NCI-H345 treated with DMSO at 0.1 percent for 48 hours (cell line): Measurements from ENCODE around the gene IRX5.

Experiments
- DNase-seq: peaks from one replicate; lab custom pipeline; 2025; ENCODE audit not compliant: unreplicated experiment; lab: John Stamatoyannopoulos, UW

The IRX5 gene

DNA sequence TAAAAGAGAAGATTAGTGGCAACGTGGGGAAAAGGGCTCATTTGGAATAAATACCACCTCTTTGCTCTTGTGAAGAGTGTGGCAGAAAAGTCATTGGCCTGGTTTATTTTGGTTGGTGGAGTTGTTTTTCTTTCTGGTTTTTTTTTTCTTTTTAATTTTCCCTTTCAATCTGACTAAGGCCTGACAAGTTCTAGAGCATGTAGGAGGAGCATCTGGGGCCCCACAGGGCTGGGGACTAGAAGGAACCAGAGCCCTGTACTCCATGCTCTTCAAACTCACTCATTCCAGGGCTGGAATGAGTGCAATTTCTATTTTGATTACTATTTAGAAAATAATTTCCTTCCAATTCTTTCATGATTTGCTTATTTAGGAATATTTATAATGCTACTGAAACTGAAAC, 13.3 kb downstream of the IRX5 start:
- DNase-seq = no peak

DNA sequence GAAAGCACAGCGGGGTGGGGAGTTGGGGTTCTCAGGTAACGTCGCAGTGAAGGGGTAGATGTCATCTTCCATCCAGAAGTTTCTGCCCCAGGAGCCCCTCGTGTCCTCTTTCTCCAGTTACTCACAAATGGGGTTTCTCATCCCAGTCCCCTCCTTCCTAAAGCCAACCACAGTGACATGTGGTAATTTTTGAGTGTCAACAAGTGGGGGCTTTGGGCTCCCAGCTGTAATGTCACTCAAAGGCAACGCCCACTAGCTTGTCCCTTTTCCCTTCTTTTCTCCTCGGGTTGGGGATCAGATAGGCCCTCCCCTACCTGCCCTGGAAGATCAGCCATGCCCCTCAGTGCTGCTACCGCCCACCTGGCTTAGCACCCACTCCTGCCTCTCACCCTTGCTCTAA, 14.4 kb downstream of the IRX5 start:
- DNase-seq = no peak

DNA sequence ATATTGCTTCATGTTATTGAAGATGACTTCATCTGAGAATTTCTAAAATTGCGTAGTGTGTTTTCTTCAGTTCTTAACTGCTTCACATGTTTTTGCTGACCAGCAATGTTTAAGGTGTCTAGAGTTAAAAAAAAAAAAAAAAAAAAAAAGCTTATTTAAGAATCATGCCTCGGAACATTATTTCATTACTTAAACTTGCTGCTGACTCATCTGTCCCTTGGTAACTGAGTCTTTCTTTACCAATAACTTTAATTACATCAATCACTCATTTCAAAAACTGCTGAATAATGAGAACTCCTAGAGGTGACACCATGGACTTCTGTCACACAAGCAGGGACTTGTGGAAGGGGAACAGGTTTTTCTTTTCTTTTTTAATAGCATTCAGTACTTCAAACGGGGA, 16.2 kb downstream of the IRX5 start:
- no peak for DNase-seq

DNA sequence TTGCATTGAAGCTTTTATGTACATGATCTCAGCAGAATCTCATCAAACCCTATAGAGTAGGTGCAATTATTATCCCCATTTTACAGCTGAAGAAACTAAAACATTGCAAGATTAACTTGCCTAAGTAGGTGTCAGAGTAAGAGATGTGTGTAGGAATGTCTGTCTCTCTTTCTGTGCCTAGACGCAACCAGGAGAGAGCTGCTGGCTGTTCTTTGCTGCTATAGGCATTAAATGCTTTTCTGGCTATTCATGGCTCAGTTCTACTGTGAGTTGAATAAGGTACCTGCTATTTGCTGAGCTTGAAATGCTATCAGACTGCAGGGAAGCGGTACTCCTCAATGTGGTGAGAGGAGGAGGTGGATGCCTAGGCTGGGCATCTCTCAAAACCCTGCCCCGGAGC, 17.0 kb downstream of the IRX5 start:
- no peak for DNase-seq

DNA sequence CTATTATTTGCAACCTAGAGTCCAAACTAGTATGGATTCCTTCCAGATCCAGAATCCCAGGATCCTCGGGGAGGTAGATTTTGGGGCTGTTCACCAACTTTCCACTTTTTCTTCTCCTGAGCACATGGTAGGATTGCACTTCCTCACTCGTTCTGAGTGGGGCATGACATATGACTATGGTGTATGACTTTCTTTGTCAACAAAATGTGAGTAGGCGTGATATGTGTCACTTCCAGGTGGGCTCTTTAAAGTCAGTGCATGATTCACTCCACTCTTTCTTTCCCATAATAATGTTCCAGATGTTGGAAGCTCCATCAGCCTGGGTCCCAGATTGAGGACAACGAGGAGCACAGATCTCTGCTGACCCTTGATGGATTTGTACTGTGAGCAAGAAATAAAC, 21.5 kb downstream of the IRX5 start:
- DNase-seq = no peak

DNA sequence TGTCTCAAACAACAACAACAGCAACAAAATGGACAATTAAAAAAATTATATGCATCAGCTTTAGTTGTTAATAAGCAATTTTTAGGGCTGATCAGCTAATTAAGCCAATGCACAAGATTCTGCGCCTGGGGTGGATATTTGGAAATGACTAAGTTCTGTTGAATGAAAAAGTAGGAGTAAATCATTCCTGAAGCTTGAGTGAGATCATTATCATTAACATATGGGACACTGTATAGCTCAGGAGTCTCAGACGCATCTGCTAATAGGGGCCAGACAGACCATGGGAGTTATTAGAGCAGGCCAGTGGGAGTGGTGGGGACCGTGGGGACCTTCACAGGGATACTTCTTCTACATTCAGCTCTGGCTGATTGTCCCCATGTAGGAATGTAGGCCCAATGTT, 22.8 kb downstream of the IRX5 start:
- no peak for DNase-seq

DNA sequence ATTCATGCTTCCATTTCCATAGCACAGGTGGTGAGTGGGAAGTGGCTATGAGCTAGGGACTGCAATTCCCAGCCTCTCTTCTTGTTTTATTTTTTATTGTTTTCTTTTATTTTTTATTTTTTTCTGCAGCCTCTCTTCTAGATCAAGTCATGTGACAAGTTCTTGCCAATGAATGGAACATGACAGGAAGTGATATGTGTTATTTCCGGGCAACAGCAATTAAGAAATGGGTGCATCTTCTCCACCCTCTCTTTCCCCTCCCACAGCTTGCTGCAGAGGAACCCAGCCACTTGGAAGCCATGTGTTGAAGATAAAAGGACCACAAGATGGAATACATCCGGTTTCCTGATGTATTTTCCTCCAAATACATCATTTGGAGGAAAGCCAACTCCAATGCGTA, 23.6 kb downstream of the IRX5 start:
- no peak for DNase-seq

DNA sequence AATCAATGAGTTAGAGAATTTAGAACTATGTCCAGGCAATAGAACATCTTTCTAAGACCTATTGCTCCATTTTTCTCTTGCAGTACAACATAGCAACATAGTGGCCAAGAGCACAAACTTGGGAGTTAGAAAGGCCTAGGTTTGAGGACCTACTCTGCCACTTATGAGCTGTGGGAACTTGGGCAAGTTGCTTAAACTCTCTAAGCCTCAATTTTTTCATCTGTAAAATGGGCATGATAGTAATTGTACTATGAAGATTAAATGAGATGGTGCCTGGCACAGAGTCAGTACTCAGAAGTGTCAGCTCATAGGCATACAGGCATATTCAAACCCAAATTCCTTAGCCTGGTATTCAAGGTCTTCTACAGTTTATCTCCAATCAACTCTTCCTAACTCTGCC, 25.1 kb downstream of the IRX5 start:
- DNase-seq = no peak

DNA sequence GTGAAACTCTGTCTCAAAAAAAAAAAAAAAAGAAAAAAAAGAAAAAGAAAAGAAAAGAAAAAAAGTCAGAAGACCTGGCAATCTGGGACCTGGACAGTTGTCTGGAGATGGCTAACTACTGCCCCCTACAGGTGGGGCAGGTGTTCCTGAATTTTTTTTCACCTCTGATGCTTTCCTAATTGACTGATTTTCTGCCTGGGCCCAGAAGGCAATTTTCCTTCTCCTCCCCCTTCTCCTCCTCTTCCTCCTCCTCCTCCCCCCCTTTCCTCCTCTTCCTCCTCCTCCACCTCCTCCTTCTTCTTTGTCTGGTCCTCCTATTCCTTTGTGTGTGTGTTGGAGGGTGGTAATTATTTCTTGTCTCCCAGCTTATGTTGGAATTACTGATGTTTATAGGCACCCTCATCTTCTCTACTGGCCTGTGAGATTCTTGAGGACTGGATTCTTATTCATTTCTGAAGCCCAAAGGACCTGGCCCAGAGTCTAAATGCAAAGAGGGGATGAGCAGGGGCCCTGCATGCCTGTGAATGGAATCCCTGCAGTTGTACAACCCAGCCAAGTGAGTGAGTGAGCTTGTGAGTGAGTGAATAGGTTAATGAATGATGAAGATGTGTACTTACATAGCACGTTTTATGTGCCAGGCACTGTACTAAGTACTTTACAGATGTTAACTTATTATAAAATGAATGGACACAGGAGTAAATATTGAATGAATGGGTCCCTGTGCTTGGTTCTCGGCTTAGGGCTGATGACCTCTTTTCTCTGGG, 26.9 kb downstream of the IRX5 start:
- no peak for DNase-seq

DNA sequence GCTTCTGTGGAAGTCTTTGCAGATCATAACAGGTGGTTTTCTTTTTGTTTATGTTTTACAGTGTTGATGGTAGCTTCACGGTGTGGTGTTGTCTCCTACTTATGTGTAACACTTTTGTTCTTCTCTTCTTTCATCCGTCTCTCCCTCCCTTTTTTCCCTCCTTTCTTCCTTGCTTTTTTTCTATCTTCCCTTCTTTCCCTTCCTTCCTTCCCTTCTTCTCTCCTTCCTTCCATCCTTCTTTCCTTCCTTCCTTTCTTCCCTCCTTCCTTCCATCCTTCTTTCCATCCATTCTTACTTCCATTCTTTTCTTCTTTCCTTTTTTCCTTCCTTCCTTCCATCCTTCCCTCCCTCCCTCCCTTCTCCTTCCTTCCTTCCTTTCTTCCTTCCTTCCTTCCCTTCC, 31.4 kb downstream of the IRX5 start:
- no peak for DNase-seq

DNA sequence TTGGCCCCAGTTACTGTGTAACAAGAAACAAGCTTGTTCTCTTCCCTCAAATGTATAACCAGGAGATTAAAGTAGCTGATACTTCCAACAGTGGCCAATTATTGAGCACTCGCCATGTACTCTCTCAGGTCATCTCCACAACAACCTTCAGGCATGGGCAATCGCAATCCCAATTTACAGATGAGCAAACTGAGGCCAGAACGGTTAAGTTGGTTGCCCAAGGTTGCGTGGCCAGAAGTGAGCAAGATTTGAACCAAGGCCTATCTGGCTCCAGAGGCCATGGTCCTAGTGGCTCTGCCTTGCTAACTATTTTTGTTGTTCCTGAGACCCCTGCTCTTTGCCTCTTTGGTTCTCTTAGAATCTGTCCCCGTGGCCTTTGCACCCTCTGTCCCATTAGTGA, 33.6 kb downstream of the IRX5 start:
- no peak for DNase-seq

DNA sequence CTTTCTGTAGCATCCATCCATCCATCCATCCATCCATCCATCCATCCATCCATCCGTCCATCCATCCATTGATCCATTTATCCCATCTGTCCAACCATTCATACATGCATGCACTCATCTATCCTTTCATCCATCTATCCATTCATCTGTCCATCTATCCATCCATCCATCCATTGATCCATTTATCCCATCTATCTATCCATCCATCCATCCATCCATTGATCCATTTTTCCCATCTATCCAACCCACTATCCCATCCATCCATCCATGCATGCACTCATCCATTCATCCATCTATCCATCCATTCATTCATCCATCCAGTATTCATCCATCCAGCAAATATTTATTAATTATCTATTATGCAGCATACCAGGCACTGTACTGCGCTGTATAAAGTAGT, 34.8 kb downstream of the IRX5 start:
- DNase-seq = no peak

DNA sequence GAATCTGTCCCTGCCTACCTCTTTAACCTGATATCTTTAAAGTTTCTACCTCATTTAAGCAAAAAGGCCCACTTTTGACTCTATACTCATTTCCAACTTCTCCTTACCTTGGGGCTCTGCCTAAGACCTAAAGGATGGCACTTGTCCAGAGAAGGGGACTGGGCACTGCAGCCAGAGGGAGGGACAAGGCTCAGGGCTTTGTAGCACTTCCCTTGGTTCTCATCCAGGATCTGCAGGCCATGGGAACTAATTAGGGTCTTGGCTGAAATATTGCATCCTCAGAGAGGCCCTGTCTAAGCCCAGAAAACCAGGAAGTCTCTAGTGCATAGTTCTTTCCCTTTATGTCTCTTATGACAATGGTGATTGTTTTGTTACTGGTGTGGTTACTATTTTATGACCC, 37.3 kb downstream of the IRX5 start:
- DNase-seq = no peak

DNA sequence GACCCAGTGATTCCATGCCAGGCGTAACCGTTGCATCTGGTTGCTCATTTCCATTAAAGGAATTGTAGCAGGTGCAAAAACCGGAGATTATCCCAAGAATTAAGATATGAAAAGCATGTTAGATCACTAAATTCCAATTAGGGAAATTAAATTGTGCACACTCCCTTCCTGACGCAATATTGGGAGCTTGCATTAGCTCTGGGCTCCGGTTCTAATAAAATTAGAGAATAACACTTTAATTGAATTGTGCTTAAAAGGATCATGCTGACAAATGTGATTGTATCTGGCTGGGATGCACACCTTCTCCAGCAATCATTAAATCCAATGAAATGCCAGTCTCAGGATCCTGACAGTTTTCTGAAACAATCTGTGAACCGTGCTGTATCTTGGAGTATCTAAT, 38.1 kb downstream of the IRX5 start:
- DNase-seq = no peak

DNA sequence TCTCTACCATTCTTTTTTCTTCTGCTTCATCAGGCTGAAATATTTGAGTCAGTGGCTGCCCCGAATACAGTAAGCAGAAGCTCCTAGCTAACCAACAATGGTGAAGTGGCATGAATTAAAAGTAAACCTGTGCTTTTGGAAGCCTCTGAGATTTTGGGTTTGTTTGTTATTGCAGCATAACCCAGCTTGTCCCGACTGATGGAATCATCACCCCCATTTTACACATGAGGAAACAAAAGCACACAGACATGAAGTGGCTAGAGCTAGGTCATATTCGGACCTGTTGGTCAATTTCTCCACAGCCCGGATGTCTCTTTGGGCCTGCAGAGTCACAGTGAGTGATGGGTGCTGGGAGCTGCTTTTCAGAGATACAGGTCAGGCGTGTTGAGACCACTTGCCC, 39.4 kb downstream of the IRX5 start:
- DNase-seq = no peak

DNA sequence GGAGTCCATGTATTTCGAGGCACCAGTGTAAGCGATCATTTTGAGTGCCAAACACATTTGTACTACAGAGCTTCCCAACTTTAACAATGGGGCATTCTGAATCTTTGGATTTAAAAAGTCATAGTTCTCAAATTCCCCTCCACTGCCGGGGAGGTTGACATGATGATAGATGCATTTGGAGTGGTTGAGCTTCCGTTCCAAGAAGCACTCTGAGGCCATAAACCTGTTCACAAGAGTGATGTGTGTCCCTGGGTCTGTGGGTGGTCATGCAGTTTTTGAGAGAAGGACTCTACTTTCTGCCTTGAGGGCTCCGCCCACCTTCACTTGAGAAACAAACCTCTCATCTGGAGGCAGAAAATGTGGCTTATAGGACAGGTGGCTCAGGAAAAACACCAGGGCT, 43.7 kb downstream of the IRX5 start:
- no peak for DNase-seq

DNA sequence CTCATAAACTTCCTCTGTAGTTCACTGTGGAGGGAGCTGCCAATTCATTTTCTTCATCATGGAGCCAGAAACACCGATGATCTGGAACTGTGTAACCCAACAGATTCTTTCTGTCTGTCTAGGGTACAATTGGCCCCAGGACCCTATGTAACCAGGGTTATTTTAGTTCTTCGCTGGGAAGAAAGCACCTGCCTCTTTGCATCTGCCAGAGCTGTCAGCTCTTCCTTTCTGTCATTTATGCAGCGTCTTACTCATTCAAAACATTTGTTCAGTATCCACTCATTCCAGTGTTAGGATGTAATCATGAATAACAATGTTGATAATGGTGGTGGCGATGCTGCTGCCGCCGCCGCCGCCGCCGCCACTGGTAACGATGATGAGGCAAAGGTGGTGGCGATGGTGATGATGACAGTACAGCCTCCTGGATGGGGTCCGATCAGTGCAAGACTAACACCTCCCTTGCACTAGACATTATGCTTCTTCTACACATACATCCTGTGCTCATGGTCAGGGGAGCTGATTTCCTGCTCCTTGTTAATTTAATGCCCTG, 46.1 kb downstream of the IRX5 start:
- no peak for DNase-seq

DNA sequence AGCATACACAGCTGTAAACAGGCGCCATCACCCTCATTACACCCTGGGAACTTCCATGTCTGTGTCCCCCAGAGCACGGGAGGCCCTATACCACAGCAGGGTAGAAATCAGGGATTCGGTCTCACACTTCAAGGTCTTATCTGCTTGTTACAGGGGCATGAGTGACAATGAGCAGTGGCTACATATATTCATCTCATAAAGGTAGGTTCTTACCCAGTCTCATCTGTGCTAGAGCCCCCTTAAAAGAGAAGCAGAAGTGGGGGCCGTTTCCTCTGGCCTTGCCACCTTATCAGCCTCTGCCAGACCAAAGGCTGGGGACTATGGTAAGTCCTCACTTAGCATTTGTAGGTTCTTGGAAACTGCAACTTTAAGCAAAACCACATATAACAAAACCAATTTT, 46.5 kb downstream of the IRX5 start:
- DNase-seq = no peak

DNA sequence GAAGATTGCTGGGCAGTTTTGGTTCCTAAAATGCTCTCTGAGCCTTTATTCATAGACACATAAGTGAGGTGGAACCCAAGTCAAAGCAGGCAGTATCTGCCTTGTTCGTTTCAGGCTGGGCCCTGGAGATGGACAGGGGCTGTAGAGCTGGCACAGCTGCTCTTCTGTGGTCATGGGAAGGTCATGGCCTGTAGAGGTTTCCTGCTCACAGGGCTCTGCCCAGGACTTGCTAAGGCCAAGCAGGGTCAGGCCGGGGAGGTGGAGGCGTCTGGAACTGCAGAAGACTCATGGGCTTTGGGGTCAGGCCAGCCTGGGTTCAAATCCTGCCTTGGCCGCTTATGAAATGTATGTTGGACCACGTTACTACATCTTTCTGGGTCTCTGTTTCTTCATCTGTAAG, 50.2 kb downstream of the IRX5 start:
- no peak for DNase-seq
